Stomach (tissue), 4 donors: ENCODE measurements around the gene CCDC149.

Experiments used
- CTCF ChIP-seq, 7 experiments: fragments of 450-650 bp in 4 of 7; fragments of 200-600 bp in 3 of 7; sonication (generic) in 3 of 7; IDR thresholded peaks; one replicate each; pipeline ENCODE4 v1.5.1; 2016 to 2019; ENCODE audit warnings: antibody characterized with exemption in 7 of 7, control low read depth in 2 of 7, mild to moderate bottlenecking in 1 of 7
- EP300 ChIP-seq: sonication (generic); formaldehyde crosslinking; IDR thresholded peaks from one replicate; pipeline ENCODE4 v1.6.1; 2017; ENCODE audit warnings: antibody characterized with exemption
- POLR2A ChIP-seq, 4 donors: fragments of 450-650 bp; IDR thresholded peaks; one replicate each; pipeline ENCODE4 v1.6.1; 2016; ENCODE audit warnings: antibody characterized with exemption in 4 of 4, control low read depth in 2 of 4, mild to moderate bottlenecking in 1 of 4, moderate library complexity in 1 of 4
- POLR2AphosphoS5 ChIP-seq, 3 donors: sonication (generic); formaldehyde crosslinking; IDR thresholded peaks; one replicate each; pipeline ENCODE4 v1.6.1; 2016; ENCODE audit warnings: antibody characterized with exemption in 3 of 3

- no peak for TF ChIP-seq CTCF (IDR thresholded peaks at IDR 0.05)
- TF ChIP-seq POLR2A (IDR thresholded peaks at IDR 0.05) = no peak
- TF ChIP-seq EP300 = no peak
- no peak for TF ChIP-seq POLR2AphosphoS5 (IDR thresholded peaks at IDR 0.05)
Measured at GRCh38 chr4:24878636-24879016, 34.2 kb downstream of the CCDC149 start.
